Parathyroid adenoma (tissue), 2 donors: ENCODE data around the gene KCNH1.
"Not testable (repeated sequence)": the region's sequence is repeated elsewhere in the genome, so short reads cannot be mapped to it uniquely, and the experiment has no call there.

ENCODE experiments used
- H2AFZ ChIP-seq: fragments of 300-600 bp; sonication (generic); one replicate; pipeline ENCODE4 v1.7.0; 2017; ENCODE audit warnings: antibody characterized with exemption, mild to moderate bottlenecking
- H3K27ac ChIP-seq: fragments of 300-600 bp; sonication (generic); one replicate; pipeline ENCODE4 v1.7.0; 2017
- H3K27me3 ChIP-seq: fragments of 300-600 bp; sonication (generic); one replicate; pipeline ENCODE4 v1.7.0; 2017; ENCODE audit warnings: low read length; ENCODE audit not compliant: control insufficient read depth, insufficient read depth
- H3K36me3 ChIP-seq: fragments of 300-600 bp; sonication (generic); one replicate; pipeline ENCODE4 v1.7.0; 2017; ENCODE audit warnings: low read length; ENCODE audit not compliant: control insufficient read depth, insufficient read depth
- H3K4me1 ChIP-seq: fragments of 300-600 bp; sonication (generic); one replicate; pipeline ENCODE4 v1.7.0; 2017; ENCODE audit warnings: control low read depth
- H3K4me2 ChIP-seq: fragments of 300-600 bp; sonication (generic); one replicate; pipeline ENCODE4 v1.7.0; 2017; ENCODE audit warnings: low read length
- H3K4me3 ChIP-seq: fragments of 300-600 bp; sonication (generic); one replicate; pipeline ENCODE4 v1.7.0; 2017; ENCODE audit warnings: low read depth, low read length
- H3K79me2 ChIP-seq: fragments of 300-600 bp; sonication (generic); one replicate; pipeline ENCODE4 v1.7.0; 2017; ENCODE audit warnings: control low read depth
- H3K9ac ChIP-seq: fragments of 300-600 bp; sonication (generic); one replicate; pipeline ENCODE4 v1.7.0; 2017; ENCODE audit warnings: mild to moderate bottlenecking
- H3K9me3 ChIP-seq: fragments of 300-600 bp; sonication (generic); one replicate; pipeline ENCODE4 v1.7.0; 2017; ENCODE audit warnings: low read length; ENCODE audit not compliant: control insufficient read depth
- CTCF ChIP-seq: fragments of 300-600 bp; sonication (generic); IDR thresholded peaks from one replicate; pipeline ENCODE4 v1.7.0; 2017; ENCODE audit warnings: antibody characterized with exemption, mild to moderate bottlenecking
- donor health status: primary hyperparathyroidism.

Gene KCNH1

DNA sequence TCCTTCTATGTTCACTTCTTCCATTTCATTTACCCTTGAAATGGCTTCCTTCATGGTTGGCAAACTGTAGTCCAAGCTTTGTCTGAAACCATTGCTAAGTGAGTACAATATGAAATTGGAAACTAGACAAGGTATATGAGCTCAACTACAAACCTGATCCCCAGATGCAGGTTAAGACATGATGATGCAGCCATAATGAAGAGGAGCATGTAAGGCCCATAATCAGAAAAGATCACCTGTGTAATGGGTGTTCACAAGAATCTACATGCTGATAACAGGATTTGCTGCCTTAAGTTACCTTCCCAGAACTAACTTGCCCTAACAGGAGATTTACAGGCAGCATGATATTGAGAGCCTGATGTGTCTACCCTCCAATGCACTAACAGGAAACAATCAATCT, 153.9 kb downstream of the KCNH1 start:
- H3K27me3 ChIP-seq, result no peaks in the 10 kb centered on the region
- H3K79me2 ChIP-seq, result no peaks in the 10 kb centered on the region
- no peak overlapping the region for H3K27ac ChIP-seq
- no peak overlapping the region for H3K9ac ChIP-seq
- no peak overlapping the region for H3K4me2 ChIP-seq
- no peak overlapping the region for H3K4me3 ChIP-seq
- no peaks in the 10 kb centered on the region for H3K4me1 ChIP-seq
- no peaks in the 10 kb centered on the region for H3K36me3 ChIP-seq
- H3K9me3 ChIP-seq, result no peaks in the 10 kb centered on the region
- no peak overlapping the region for H2AFZ ChIP-seq
- no peak for TF ChIP-seq CTCF

GRCh38 chr1:210978974-210979354, 155.0 kb downstream of the KCNH1 start:
- TF ChIP-seq CTCF, result no peak
- Histone ChIP-seq H3K27ac (no peak overlapping the region), H3K4me3 (no peak overlapping the region), H3K27me3 (no peaks in the 10 kb centered on the region), H3K4me1 (no peaks in the 10 kb centered on the region), H3K4me2 (no peak overlapping the region), H3K9me3 (no peaks in the 10 kb centered on the region), H3K36me3 (no peaks in the 10 kb centered on the region), H2AFZ (no peak overlapping the region), H3K79me2 (no peaks in the 10 kb centered on the region), H3K9ac (no peak overlapping the region)

DNA sequence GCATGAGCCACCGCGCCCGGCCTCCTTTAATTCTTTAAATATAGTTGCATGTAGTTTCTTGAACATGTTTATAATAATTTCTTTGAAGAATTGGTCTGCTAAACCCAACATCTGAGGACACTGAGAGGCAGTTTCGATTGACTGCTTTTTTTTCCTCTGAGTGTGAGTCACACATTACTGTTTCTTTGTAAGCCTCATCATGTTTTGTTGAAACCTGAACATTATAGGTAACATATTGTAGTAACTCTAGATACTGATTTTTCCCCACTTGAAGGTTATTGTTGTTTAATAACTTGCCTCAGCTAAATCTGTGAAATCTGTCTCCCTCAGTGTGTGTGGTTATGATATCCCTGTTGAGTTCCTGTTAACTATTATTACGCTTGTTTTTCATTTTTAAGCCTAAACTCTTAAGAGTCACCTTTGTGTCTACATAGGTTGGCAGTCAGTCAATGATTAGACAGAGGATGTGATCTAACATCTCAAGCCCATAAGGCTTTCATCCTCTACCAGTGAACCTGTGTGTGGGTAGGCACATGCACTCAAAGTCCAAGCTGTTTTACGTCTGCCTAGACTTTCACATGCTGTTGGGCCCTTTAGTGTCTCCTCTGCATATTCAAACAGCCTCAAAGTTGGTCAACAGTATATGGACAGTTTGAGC, 155.5 kb downstream of the KCNH1 start:
- TF ChIP-seq CTCF, result no peak
- Histone ChIP-seq H3K4me3 (no peak overlapping the region), H3K27me3 (no peaks in the 10 kb centered on the region), H3K9ac (no peak overlapping the region), H2AFZ (no peak overlapping the region), H3K9me3 (no peaks in the 10 kb centered on the region), H3K4me1 (no peaks in the 10 kb centered on the region), H3K4me2 (no peak overlapping the region), H3K36me3 (no peaks in the 10 kb centered on the region), H3K27ac (no peak overlapping the region), H3K79me2 (no peaks in the 10 kb centered on the region)

DNA sequence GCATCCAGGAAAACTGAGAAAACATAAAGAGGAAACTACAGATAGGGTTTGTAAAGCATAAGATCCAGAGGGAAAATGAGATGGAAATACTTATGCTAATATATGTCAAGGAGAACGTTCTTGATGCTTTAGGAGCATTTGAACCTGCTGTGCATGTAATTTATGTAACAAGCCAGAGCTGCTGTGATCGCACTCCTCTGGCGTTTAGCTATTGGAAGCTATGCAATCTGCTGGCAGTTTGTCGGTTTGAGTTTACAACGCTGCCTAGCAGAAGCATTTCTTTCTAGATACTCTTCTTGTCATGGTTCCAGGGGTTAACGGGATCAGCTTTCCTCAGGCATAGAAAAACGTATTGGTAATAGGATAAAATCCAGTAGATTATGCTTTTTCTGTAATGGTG, 182.7 kb downstream of the KCNH1 start:
- Histone ChIP-seq H3K79me2 (no peaks in the 10 kb centered on the region), H3K4me3 (no peak overlapping the region), H3K4me1 (no peaks in the 10 kb centered on the region), H3K4me2 (no peak overlapping the region), H3K9me3 (no peaks in the 10 kb centered on the region), H3K9ac (no peak overlapping the region), H3K27ac (no peak overlapping the region), H3K27me3 (no peaks in the 10 kb centered on the region), H2AFZ (no peak overlapping the region), H3K36me3 (no peaks in the 10 kb centered on the region)
- no peak for TF ChIP-seq CTCF

GRCh38 chr1:210949940-210950546, 183.9 kb downstream of the KCNH1 start:
- H3K9ac ChIP-seq, H3K36me3 ChIP-seq, H3K4me3 ChIP-seq, H2AFZ ChIP-seq, H3K27ac ChIP-seq, H3K9me3 ChIP-seq, H3K27me3 ChIP-seq, H3K4me1 ChIP-seq, H3K4me2 ChIP-seq, H3K79me2 ChIP-seq: not testable (repeated sequence)
- TF ChIP-seq CTCF, result peak; percentile 27
